OCI-LY7 (cell line): Measurements from ENCODE around the gene MT1HL1.

ENCODE experiments used
- EZH2phosphoT487 ChIP-seq: fragments of 200-600 bp; sonication (generic); IDR thresholded peaks from 2 replicates; pipeline ENCODE4 v1.6.1; 2018; ENCODE audit warnings: low read depth, borderline replicate concordance, mild to moderate bottlenecking, mixed run types, antibody characterized with exemption, low read length, moderate library complexity, mixed read lengths
- TF ChIP-seq, protein P1 (sequence below): fragments of 200-600 bp; sonication (generic); conservative IDR thresholded peaks from 2 replicates; pipeline ENCODE4 v1.5.1; 2014; ENCODE audit warnings: mild to moderate bottlenecking, antibody characterized with exemption, low read length, moderate library complexity, mixed read lengths

DNA sequence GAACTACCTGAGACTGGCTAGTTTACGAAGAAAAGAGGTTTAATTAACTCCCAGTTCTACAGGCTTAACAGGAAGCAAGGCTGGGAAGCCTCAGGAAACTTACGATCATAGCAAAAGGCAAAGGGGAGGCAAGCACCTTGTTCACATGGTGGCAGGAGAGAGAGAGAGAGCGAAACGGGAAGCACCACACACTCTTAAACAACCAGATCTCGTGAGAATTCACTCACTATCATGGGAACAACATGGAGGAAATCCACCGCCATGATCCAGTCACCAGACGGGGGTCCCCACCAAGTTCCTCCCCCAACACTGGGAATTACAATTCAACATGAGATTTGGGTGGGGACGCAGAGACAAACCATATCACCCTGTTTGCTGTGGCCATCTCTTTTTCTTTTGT lies 11.8 kb downstream of the MT1HL1 start:
- TF ChIP-seq, protein P1, sequence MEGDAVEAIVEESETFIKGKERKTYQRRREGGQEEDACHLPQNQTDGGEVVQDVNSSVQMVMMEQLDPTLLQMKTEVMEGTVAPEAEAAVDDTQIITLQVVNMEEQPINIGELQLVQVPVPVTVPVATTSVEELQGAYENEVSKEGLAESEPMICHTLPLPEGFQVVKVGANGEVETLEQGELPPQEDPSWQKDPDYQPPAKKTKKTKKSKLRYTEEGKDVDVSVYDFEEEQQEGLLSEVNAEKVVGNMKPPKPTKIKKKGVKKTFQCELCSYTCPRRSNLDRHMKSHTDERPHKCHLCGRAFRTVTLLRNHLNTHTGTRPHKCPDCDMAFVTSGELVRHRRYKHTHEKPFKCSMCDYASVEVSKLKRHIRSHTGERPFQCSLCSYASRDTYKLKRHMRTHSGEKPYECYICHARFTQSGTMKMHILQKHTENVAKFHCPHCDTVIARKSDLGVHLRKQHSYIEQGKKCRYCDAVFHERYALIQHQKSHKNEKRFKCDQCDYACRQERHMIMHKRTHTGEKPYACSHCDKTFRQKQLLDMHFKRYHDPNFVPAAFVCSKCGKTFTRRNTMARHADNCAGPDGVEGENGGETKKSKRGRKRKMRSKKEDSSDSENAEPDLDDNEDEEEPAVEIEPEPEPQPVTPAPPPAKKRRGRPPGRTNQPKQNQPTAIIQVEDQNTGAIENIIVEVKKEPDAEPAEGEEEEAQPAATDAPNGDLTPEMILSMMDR: no peak
- TF ChIP-seq EZH2phosphoT487: no peak
